Middle frontal gyrus (tissue), 1 donor: ENCODE measurements around the gene WDR6.
"Not testable (repeated sequence)": the region's sequence is repeated elsewhere in the genome, so short reads cannot be mapped to it uniquely, and the experiment has no call there.

Experiments used
- DNase-seq: peaks from one replicate; pipeline ENCODE4 v3.0.0-alpha.2; 2015; ENCODE audit warnings: low spot score; ENCODE audit errors: extremely low spot score

WDR6 gene

DNA sequence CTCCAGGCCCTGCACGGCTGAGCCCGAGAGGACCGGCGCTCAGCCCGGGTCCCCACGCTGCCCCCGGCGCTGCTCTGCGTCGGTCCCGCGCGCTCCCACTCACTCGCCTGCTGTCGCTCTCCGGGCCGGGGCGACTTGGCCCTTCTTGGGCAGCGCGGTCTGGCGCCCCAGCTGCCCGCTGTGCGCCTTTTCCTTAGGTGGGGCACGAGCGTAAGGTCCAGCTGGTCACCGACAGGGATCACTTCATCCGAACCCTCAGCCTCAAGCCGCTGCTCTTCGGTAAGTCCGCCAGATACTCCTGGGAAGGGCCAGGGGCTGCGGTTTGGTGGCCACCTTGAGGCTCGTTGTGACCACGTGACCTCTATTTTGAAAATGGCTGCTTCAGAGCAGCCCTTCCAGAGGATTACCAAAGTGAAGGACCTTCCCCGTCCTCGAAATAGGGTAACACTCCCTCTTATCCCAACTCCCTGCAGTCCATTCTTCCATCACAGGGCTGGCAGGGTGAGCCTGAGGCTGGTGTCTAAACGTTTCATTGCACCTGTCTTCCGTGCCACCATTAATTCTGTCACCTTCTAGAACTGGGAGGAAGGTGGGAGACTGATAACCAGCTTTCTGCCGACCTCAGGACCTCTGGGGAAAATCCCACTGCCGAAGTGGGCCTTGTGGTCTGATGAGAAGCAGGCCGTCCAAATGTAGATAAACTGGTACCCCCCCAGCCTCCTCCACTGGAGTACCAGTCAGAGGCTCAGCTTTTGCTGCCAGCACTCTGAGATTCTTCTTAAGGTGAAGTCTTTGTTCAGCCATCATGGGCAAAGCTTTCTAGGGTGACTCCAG, 16.3 kb upstream of the WDR6 start:
- DNase-seq = no peak

DNA sequence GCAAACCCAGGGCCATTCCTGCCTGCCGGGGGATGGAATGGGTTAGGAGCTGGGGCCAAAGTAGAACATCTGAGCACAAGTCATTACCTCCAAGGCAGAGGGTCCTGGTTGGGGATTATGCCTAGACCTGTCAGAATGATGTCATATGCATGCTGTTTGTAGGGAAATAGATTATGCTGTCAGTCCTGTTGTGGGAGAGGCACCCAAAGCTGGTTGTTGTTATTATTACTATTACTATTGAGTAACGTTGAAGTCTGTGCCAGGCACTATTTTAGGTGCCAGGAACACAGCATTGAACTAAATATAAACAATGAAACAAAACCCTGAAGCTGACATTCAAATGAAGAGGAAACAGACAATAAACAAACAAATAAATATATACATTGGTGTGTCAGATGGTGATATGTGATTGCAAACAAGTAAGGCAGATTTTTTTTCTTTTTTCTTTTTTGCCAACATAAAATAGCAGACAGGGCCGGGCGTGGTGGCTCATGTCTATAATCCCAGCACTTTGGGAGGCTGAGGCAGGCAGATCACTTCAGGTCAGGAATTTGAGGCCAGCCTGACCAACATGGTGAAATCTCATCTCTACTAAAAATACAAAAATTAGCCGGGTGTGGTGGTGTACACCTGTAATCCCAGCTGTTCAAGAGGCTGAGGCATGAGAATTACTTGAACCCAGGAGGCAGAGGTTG, 15.2 kb upstream of the WDR6 start:
- no peak for DNase-seq

GRCh38 chr3:48993834-48994233, 13.4 kb upstream of the WDR6 start:
- DNase-seq = no peak

GRCh38 chr3:48996640-48997039, 10.6 kb upstream of the WDR6 start:
- no peak for DNase-seq

GRCh38 chr3:48997102-48997635, 10.0 kb upstream of the WDR6 start:
- no peak for DNase-seq

DNA sequence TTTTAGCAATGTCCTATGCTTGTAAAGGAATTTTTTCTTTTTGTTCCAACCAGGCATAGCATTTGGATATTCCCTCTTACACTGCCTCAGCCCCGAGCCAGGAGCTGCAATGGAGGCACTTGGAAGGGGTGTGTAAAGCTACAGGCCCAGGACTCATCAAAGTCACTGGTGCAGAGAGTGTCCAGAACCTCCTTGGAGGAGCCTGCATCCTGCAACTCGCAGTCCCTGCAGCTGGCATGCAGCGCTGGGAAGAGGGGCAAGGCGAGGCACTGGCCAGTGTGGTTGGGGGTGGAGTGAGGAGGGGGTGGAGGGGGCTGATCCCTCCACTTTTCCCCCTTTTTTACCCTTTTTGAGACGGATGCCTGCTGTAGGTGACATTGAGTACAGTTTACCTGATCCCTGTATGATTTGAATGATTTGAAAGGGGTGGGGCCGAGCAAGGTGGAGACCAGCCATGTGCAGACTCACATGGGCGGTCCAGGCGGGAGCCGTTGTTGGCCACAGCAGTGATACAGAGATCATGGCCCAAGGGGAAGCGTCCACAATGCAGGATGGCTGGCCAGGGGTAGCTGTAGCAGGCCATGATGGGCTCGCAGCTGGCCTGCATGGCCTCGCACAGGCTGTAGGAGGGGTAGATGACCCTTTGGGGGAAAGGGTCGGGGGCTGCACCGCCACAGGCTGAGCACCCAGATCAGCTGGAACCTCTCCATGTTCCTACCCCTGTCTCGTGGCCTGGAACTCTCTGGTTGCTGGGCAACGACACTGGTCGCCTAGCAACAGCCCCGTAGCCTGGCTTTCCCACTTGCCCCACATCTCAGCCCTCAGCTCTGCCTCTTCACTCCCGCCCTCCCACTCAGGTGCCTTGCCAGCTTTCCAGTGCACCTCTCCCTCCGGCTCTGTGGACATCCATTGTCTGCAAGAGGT, 9.2 kb upstream of the WDR6 start:
- DNase-seq = no peak

GRCh38 chr3:48999085-48999858, 7.9 kb upstream of the WDR6 start:
- no peak for DNase-seq

GRCh38 chr3:49001155-49001554, 6.0 kb upstream of the WDR6 start:
- no peak for DNase-seq

GRCh38 chr3:49004352-49005302, 2.6 kb upstream of the WDR6 start:
- DNase-seq = no peak

GRCh38 chr3:49005303-49005680, 1.9 kb upstream of the WDR6 start:
- no peak for DNase-seq

- DNase-seq = no peak
Measured at GRCh38 chr3:49005998-49006397, 1.2 kb upstream of the WDR6 start.

- no peak for DNase-seq
Measured at GRCh38 chr3:49006408-49007067, 653 bp upstream of the WDR6 start.

- DNase-seq = no peak
Measured at GRCh38 chr3:49007771-49008528, 759 bp downstream of the WDR6 start.

DNA sequence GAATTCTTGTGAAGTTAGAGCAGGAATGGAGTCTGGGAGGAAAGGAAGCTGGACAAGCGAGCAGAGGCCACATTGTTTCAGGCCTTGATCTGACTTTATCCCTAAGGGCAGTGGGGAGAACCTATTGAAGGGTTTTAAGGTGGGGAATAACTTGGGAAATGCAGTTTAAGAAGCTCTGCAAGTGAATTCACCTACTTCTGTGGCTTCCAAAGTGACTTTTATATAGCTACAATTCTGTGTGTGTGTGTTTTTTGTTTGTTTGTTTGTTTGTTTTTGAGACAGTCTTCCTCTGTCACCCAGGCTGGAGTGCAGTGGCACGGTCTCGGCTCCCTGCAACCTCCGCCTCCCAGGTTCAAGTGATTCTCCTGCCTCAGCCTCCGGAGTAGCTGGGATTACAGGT, 1.4 kb downstream of the WDR6 start:
- DNase-seq = not testable (repeated sequence)

GRCh38 chr3:49009396-49009795, 2.2 kb downstream of the WDR6 start:
- DNase-seq = no peak

DNA sequence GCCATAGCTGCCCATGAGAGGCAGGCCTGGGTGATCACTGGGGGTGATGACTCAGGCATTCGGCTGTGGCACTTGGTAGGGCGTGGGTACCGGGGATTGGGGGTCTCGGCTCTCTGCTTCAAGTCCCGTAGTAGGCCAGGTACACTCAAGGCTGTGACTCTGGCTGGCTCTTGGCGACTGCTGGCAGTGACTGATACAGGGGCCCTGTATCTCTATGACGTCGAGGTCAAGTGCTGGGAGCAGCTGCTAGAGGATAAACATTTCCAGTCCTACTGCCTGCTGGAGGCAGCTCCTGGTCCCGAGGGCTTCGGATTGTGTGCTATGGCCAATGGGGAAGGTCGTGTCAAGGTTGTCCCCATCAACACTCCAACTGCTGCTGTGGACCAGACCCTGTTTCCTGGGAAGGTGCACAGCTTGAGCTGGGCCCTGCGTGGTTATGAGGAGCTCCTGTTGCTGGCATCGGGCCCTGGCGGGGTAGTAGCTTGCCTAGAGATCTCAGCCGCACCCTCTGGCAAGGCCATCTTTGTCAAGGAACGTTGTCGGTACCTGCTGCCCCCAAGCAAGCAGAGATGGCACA, 5.3 kb downstream of the WDR6 start:
- DNase-seq = no peak

DNA sequence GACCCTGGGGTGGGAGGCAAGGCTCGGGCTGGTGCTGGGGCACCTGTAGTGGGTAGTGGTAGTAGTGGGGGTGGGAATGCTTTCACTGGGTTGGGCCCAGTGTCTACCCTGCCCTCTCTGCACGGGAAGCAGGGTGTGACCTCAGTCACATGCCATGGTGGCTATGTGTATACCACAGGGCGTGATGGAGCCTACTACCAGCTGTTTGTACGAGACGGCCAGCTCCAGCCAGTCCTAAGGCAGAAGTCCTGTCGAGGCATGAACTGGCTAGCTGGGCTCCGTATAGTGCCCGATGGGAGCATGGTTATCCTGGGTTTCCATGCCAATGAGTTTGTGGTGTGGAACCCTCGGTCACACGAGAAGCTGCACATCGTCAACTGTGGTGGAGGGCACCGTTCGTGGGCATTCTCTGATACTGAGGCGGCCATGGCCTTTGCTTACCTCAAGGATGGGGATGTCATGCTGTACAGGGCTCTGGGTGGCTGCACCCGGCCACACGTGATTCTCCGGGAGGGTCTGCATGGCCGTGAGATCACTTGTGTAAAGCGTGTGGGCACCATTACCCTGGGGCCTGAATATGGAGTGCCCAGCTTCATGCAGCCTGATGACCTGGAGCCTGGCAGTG, 6.0 kb downstream of the WDR6 start:
- DNase-seq = no peak
